ENCODE measurements around the gene WSB1.

WSB1 gene

GRCh38 chr17:27323538-27324215 is 29.8 kb downstream of the WSB1 start:
- Histone ChIP-seq H3K79me2 (ENCODE audit: insufficient read depth, low read length) (no peaks in the 10 kb centered on the region), H3K9me2 (replicated peaks; ENCODE audit: insufficient read depth, low read length) (no peaks in the 10 kb centered on the region), H3F3A (ENCODE audit: insufficient read depth) (no peaks in the 10 kb centered on the region), H3K36me3 (ENCODE audit: low read length) (no peaks in the 10 kb centered on the region), H3K4me2 (ENCODE audit: low read depth, low read length, poor library complexity, severe bottlenecking) (no peak overlapping the region), H3K27ac (ENCODE audit: low read depth, low read length) (no peak overlapping the region), H3K27me3 (ENCODE audit: low read length) (no peaks in the 10 kb centered on the region), H3K4me3 (ENCODE audit: insufficient read depth, low read length, poor library complexity, severe bottlenecking) (no peak overlapping the region), H3K9ac (ENCODE audit: low read length) (no peak overlapping the region), H2AFZ (ENCODE audit: low read depth, low read length, severe bottlenecking) (no peak overlapping the region), H4K20me1 (ENCODE audit: low read depth, low read length) (no peaks in the 10 kb centered on the region), H3K9me3 (ENCODE audit: insufficient read depth, low read length) (no peaks in the 10 kb centered on the region)
- TF ChIP-seq EZH2phosphoT487 (conservative IDR thresholded peaks at IDR 0.05; ENCODE audit: low read length) (no peak), CTCF (IDR thresholded peaks at IDR 0.05; ENCODE audit: insufficient read depth, low read length, poor library complexity, severe bottlenecking) (no peak)

GRCh38 chr17:27324771-27325339 is 30.9 kb downstream of the WSB1 start:
- H3K9ac ChIP-seq (ENCODE audit: low read length): no peak overlapping the region
- H3K9me2 ChIP-seq (replicated peaks; ENCODE audit: insufficient read depth, low read length): no peaks in the 10 kb centered on the region
- H3K27me3 ChIP-seq (ENCODE audit: low read length): no peaks in the 10 kb centered on the region
- no peak overlapping the region for H3K27ac ChIP-seq (ENCODE audit: low read depth, low read length)
- H3K36me3 ChIP-seq (ENCODE audit: low read length): no peaks in the 10 kb centered on the region
- no peak overlapping the region for H3K4me2 ChIP-seq (ENCODE audit: low read depth, low read length, poor library complexity, severe bottlenecking)
- TF ChIP-seq CTCF (IDR thresholded peaks at IDR 0.05; ENCODE audit: insufficient read depth, low read length, poor library complexity, severe bottlenecking) (no peak), EZH2phosphoT487 (conservative IDR thresholded peaks at IDR 0.05; ENCODE audit: low read length) (no peak)
- no peaks in the 10 kb centered on the region for H3K79me2 ChIP-seq (ENCODE audit: insufficient read depth, low read length)
- no peaks in the 10 kb centered on the region for H3K9me3 ChIP-seq (ENCODE audit: insufficient read depth, low read length)
- H3K4me3 ChIP-seq (ENCODE audit: insufficient read depth, low read length, poor library complexity, severe bottlenecking): no peak overlapping the region
- H4K20me1 ChIP-seq (ENCODE audit: low read depth, low read length): no peaks in the 10 kb centered on the region
- H2AFZ ChIP-seq (ENCODE audit: low read depth, low read length, severe bottlenecking): no peak overlapping the region
- H3F3A ChIP-seq (ENCODE audit: insufficient read depth): no peaks in the 10 kb centered on the region

- H3K79me2 ChIP-seq (ENCODE audit: insufficient read depth, low read length): no peaks in the 10 kb centered on the region
- no peaks in the 10 kb centered on the region for H3K9me3 ChIP-seq (ENCODE audit: insufficient read depth, low read length)
- no peak for TF ChIP-seq EZH2phosphoT487 (conservative IDR thresholded peaks at IDR 0.05; ENCODE audit: low read length)
- TF ChIP-seq CTCF (IDR thresholded peaks at IDR 0.05; ENCODE audit: insufficient read depth, low read length, poor library complexity, severe bottlenecking): no peak
- no peak overlapping the region for H3K27ac ChIP-seq (ENCODE audit: low read depth, low read length)
- H3K4me3 ChIP-seq (ENCODE audit: insufficient read depth, low read length, poor library complexity, severe bottlenecking): no peak overlapping the region
- no peak overlapping the region for H2AFZ ChIP-seq (ENCODE audit: low read depth, low read length, severe bottlenecking)
- H3K27me3 ChIP-seq (ENCODE audit: low read length): no peaks in the 10 kb centered on the region
- no peak overlapping the region for H3K4me2 ChIP-seq (ENCODE audit: low read depth, low read length, poor library complexity, severe bottlenecking)
- no peaks in the 10 kb centered on the region for H4K20me1 ChIP-seq (ENCODE audit: low read depth, low read length)
- no peaks in the 10 kb centered on the region for H3F3A ChIP-seq (ENCODE audit: insufficient read depth)
- H3K36me3 ChIP-seq (ENCODE audit: low read length): no peaks in the 10 kb centered on the region
- no peaks in the 10 kb centered on the region for H3K9me2 ChIP-seq (replicated peaks; ENCODE audit: insufficient read depth, low read length)
- H3K9ac ChIP-seq (ENCODE audit: low read length): no peak overlapping the region
Observed at GRCh38 chr17:27326051-27326450, 32.1 kb downstream of the WSB1 start.
